ENCODE data around the gene TRIM71. TPM values are rescaled to one million over a fixed set of nuclear protein-coding genes. Genes with fewer than 3 reads are reported as not detected.

TRIM71 gene
- total and polyA plus RNA-seq, 2 experiments from 2014 or later, result 1.9 to 14.5 TPM

- Histone ChIP-seq H4K20me1 (ENCODE audit: insufficient read depth, poor library complexity, severe bottlenecking) (peaks cover 4% of the 10 kb centered on the region), H3K9me2 (replicated peaks; ENCODE audit: insufficient read depth) (no peaks in the 10 kb centered on the region), H3K27ac (no peak overlapping the region), H3K79me2 (peaks cover 90% of the 10 kb centered on the region), H3K27me3 (no peaks in the 10 kb centered on the region), H3K36me3 (replicated peaks; ENCODE audit: insufficient read depth, low read depth) (no peaks in the 10 kb centered on the region), H3K4me3 (no peak overlapping the region), H3K4me2 (no peak overlapping the region), H3K9me3 (ENCODE audit: low read depth) (no peaks in the 10 kb centered on the region), H3K4me1 (ENCODE audit: insufficient read depth) (peaks cover 25% of the 10 kb centered on the region), H2AFZ (no peak overlapping the region)
- TF ChIP-seq EZH2 (IDR thresholded peaks at IDR 0.05; ENCODE audit: borderline replicate concordance) (no peak), EZH2phosphoT487 (IDR thresholded peaks at IDR 0.05; ENCODE audit: low read depth, severe bottlenecking, unreplicated experiment) (no peak)
- TF ChIP-seq, protein P1, sequence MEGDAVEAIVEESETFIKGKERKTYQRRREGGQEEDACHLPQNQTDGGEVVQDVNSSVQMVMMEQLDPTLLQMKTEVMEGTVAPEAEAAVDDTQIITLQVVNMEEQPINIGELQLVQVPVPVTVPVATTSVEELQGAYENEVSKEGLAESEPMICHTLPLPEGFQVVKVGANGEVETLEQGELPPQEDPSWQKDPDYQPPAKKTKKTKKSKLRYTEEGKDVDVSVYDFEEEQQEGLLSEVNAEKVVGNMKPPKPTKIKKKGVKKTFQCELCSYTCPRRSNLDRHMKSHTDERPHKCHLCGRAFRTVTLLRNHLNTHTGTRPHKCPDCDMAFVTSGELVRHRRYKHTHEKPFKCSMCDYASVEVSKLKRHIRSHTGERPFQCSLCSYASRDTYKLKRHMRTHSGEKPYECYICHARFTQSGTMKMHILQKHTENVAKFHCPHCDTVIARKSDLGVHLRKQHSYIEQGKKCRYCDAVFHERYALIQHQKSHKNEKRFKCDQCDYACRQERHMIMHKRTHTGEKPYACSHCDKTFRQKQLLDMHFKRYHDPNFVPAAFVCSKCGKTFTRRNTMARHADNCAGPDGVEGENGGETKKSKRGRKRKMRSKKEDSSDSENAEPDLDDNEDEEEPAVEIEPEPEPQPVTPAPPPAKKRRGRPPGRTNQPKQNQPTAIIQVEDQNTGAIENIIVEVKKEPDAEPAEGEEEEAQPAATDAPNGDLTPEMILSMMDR (IDR thresholded peaks at IDR 0.05; ENCODE audit: poor library complexity), result no peak
- WGBS (ENCODE audit: low lambda C conversion rate, missing lambda C conversion rate), result 81% methylated on average over 5 of the region's 5 CpGs
- DNase-seq (ENCODE audit: low spot score), result no peak
Measured at GRCh38 chr3:32867954-32868353, 50.2 kb downstream of the TRIM71 start.

DNA sequence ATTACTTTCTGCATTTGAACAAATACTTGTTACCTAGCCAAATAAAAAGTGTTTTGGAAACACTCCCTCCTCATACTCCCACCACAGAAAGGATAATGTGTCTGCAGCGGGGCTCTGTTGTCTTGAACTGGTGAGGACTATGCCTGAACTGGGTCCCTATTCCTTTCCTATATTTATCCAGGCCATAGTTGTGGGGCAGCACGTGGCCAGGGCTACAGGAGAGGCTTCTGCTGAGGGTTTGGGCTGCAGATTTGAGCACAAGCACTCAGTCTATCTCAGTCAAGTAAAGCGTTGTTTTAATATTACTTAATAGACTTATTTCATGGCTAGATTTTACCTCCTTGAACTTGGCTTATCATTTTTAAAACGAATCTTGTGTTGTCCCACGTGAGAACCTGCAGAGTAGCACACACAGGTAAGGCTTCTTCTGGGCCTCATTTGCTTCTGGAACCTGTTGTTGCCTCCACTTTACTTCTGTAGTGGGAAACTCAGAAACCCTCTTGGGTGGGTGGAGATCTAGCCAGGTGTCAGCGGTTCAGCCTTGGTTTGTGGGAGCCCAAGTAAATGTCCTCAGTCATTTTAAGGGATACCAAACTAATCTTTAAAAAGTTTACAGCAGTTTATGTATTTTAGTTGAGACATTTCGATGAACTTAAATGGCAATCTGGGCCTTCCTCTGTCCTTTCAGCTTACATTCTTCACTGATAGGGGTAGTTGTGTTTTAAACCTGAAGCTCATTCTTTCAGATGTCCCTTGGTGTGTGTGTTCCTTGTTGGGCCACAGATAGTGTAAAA is 51.1 kb downstream of the TRIM71 start:
- no peak overlapping the region for H3K4me3 ChIP-seq
- WGBS (ENCODE audit: low lambda C conversion rate, missing lambda C conversion rate), result 63% methylated on average over 7 of the region's 7 CpGs
- peaks cover 4% of the 10 kb centered on the region for H4K20me1 ChIP-seq (ENCODE audit: insufficient read depth, poor library complexity, severe bottlenecking)
- H2AFZ ChIP-seq, result no peak overlapping the region
- H3K9me3 ChIP-seq (ENCODE audit: low read depth), result no peaks in the 10 kb centered on the region
- H3K27ac ChIP-seq, result no peak overlapping the region
- peaks cover 34% of the 10 kb centered on the region for H3K4me1 ChIP-seq (ENCODE audit: insufficient read depth)
- no peaks in the 10 kb centered on the region for H3K9me2 ChIP-seq (replicated peaks; ENCODE audit: insufficient read depth)
- peaks cover 88% of the 10 kb centered on the region for H3K79me2 ChIP-seq
- TF ChIP-seq EZH2 (IDR thresholded peaks at IDR 0.05; ENCODE audit: borderline replicate concordance) (no peak), EZH2phosphoT487 (IDR thresholded peaks at IDR 0.05; ENCODE audit: low read depth, severe bottlenecking, unreplicated experiment) (no peak)
- TF ChIP-seq, protein P1 (IDR thresholded peaks at IDR 0.05; ENCODE audit: poor library complexity), result no peak
- no peaks in the 10 kb centered on the region for H3K27me3 ChIP-seq
- no peak for DNase-seq (ENCODE audit: low spot score)
- H3K36me3 ChIP-seq (replicated peaks; ENCODE audit: insufficient read depth, low read depth), result no peaks in the 10 kb centered on the region
- no peak overlapping the region for H3K4me2 ChIP-seq

DNA sequence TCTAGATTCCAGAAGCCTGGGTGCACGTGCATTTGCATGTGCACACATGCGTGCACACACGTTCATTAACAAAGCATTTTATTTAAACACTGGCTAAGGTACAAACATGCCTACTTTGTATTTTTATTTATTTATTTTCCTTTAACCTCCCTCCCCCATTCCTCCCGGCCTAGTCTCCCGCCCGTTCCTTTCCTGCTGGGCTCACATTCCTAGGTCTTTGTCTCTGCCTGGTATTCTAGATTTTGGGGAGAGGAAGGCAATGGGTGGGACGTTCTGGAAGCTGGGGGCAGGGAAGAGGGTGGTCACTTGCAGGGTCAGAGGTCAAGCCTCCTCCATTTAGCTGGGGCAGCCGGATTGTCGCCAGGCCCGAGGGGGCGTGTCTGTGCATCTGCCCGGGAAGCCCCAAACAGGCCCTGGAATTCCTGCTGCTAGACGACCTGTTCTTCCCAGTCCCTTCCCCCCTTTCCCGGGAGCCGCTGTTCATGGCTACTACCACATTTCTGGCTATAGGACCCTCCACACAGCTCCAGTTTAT is 51.8 kb downstream of the TRIM71 start:
- Histone ChIP-seq H3K36me3 (replicated peaks; ENCODE audit: insufficient read depth, low read depth) (no peaks in the 10 kb centered on the region), H3K4me2 (no peak overlapping the region), H3K9me2 (replicated peaks; ENCODE audit: insufficient read depth) (no peaks in the 10 kb centered on the region), H3K27me3 (no peaks in the 10 kb centered on the region), H3K4me1 (ENCODE audit: insufficient read depth) (peaks cover 31% of the 10 kb centered on the region), H3K79me2 (peaks cover 86% of the 10 kb centered on the region), H3K27ac (no peak overlapping the region), H3K4me3 (no peak overlapping the region), H3K9me3 (ENCODE audit: low read depth) (no peaks in the 10 kb centered on the region), H4K20me1 (ENCODE audit: insufficient read depth, poor library complexity, severe bottlenecking) (peaks cover 4% of the 10 kb centered on the region), H2AFZ (no peak overlapping the region)
- WGBS (ENCODE audit: low lambda C conversion rate, missing lambda C conversion rate), result 59% methylated on average over 15 of the region's 15 CpGs
- DNase-seq (ENCODE audit: low spot score), result no peak
- no peak for TF ChIP-seq EZH2phosphoT487 (IDR thresholded peaks at IDR 0.05; ENCODE audit: low read depth, severe bottlenecking, unreplicated experiment)
- TF ChIP-seq, protein P1 (IDR thresholded peaks at IDR 0.05; ENCODE audit: poor library complexity), result no peak
- no peak for TF ChIP-seq EZH2 (IDR thresholded peaks at IDR 0.05; ENCODE audit: borderline replicate concordance)
